Posterior cingulate gyrus (tissue), 11 donors: ENCODE results near the gene DPP6.

Experiments
- DNase-seq, 10 donors: peaks; one replicate each; pipeline versions ENCODE4 v3.0.0 to v3.0.0-alpha.2; 2020 to 2021; ENCODE audit warnings: mixed read lengths in 3 of 10
- intact Hi-C: fragments of 100-400 bp; cut with DNase I; formaldehyde crosslinking; loops from one replicate; pipeline ENCODE4 v1.15.1; 2023

The DPP6 gene

DNA sequence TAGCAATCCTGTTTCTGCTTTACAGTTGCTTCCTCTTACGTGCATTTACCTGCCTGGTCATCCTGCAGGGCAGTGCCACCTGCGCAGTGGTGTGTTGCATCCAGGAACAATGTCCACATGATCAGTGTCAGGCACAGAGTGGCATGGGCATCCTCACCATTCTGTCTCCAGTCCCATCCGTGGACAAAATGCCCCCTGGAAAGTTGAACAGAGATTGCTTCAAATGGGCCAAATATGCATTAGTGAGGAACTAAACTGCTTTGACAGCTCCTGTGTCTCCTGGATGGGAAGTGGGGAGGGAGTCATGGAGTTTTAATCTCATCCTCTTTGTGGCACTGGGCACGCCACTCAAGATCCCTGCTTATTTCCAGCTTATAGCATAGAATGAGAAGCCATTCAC is 151.8 kb downstream of the DPP6 start:
- no peak for DNase-seq
- intact Hi-C loops: no loop called here

DNA sequence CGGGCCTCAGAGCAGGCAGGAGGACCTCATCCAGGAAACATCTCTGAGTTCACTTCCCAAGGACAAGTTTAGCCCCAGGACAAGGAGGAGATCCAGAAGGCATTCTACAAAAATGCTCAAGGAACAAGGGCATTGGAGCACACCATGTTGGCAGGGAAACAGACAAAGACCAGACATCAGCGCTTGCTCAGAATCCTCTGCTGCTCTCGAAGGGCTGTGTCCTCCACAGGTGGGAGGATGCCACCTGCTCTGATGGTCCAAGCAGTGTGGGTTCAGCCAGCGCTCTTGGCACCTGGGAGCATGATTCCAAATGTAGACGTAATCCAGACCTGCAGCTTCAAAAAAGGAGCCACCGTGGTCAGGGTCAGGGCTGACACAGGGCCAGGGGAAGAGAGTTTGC is 160.7 kb downstream of the DPP6 start:
- no peak for DNase-seq
- intact Hi-C loops: no loop called here

DNA sequence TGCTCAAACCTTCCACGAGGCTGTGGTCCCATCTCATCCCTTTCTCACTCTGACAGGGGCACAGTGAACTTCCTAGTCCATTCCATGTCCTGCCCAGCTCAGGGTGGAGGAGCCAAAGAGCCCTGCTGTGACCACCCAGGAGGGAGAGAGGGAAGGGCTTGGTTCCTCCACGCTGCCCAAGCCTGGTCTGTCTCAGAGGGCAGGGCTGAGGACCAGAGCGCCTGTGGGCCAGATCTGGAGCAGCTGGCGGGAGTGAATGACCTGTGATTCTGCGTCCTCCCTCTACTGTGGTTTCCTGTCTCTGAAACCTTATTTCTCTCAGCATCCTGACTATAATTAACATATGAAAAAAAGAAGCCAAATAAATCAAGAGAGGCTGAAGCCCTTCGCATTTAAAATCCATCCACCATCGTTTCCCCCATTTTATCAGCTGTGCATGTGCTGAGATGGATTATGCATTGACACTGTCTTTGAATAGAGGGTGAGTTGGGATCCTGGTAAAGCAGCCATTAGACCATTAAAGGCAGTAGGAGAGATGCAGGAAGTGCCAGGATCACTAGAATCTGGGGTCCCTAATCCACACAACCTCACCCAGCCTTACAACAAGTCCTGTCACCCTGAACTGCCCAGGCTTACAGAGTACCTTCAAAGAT is 165.6 kb downstream of the DPP6 start:
- DNase-seq: no peak
- intact Hi-C loops: no loop called here

DNA sequence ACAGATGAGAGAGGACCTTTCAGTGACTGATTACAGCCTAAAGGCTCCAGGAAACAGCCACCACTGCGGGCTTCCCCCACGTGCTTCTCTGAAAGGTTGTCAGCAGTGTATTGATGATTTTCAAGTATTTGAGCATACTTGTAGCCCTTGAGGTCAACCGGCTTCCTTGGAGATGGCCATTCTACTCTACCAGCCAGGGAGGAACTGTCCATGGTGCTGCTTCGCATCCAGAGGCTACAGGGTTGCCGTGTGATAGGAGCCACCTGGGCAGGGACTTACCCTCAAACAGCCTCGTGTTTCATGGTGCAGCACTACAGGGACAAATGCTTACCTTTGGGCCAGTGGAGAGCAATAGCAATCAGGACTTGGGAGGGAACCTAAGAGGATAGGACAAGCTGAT is 179.5 kb downstream of the DPP6 start:
- DNase-seq: no peak
- intact Hi-C loops: no loop called here

DNA sequence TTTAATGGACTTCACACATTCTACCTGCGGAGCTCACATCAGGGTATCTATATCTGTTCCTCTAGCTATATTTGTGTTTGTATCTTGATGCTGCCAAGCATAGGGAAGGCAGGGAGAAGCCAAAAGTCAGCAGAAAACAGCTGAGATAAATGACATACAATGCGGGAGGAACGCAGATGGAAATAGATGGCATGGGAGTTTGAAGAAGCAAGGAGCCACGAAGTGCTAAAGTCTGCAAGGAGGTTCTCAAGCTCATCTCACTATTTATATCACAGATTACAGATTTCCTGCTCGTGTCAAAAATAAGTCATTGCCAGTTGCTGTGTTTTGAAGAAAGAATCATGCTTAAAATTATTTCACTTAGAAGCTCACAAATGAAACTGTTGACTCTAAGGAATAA is 180.5 kb downstream of the DPP6 start:
- DNase-seq: no peak
- intact Hi-C loops: no loop called here

DNA sequence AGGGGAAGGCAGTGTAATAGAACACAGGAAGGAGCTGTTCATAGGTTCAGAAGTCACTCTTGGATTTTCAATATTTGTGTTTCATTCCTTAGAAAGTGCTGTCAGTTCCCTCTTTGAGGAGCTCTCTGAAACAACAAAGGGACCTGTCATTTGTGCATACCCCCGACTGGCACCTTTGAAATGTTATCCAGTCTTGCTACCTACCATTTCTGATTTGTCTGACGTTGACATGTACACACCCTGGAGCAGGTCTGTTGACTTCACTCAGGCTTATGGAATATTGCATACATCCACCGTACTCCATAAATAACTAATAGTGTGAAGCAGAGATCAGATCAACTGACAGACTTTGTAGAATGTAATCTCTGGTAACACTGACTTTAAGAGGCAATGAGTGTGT is 189.8 kb downstream of the DPP6 start:
- no peak for DNase-seq
- intact Hi-C loops: no loop called here

DNA sequence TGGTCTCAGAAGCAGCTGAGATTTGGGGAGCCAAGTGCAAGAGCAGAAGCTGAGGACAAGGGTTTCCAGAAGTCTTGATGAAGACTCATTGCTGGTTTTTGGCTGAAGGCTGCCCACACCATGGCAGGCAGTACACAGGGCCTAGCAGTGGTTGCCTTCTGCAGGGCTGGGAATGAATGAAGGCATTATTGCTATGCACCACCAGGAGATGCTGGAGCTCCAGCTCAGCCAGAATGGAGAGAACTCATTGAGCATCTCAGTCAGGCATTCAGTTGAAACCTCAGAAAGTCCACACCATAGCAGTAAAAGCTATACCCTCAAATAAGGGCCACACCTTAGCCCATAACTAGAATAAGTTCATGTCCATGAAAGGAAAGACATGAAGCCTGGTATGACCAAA is 190.5 kb downstream of the DPP6 start:
- no peak for DNase-seq
- intact Hi-C loops: no loop called here

DNA sequence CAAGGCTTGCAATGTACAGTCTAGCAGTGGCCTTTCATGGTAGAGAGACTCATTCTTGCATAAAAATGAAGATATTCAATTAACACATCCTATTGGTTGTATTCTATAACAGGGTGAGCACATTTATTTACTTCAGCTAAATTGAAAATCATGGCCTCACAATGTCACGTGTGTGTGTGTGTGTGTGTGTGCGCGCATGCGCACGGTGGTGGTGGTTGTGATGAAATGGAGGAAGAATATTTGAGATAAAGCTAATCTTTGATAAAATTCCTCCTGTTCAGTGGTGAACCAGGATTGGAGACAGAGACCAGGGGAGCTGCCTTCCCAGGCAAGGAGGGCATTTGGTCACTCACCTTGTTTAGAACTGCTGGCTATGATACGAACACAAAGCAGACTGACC is 199.8 kb downstream of the DPP6 start:
- no peak for DNase-seq
- intact Hi-C loops: no loop called here

DNA sequence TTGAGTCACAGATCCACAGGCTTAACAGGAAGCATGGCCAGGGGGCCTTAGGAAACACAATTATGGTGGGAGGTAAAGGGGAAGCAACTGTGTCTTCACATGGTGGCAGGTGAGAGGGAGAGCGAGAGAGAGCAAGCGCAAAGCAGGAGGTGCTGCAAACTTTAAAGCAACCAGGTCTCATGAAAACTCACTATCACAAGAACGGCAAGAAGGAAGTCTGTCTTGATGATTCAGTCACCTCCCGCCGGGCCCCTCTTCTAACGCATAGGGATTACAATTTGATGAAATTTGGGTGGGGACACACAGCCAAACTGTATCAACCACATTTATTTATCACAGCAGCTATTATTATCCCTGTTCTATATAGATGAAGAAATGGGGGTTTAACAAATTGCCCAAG is 201.6 kb downstream of the DPP6 start:
- intact Hi-C loops: no loop called here

DNA sequence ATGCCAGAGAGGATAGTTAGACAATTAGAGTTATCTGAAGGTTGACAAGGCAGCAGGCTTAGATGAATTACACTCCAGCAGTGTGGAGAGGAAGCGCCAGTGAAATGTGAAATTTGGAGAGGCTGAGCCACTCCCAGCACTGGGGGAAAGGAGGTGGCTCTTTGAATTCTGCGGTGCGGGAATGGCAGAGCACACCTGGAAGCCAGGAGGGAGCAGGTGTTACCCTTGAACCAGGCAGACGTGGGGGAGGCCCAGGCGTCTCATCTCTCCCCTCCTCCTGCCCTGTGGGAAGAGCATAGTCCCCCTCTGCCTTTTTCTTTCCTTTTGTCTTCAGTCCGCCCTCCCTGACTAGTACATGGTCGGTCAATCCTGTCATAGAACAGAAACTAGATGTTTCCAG is 203.1 kb downstream of the DPP6 start:
- intact Hi-C loops: no loop called here
- DNase-seq: no peak

More for the DNA sequence above, 201.6 kb downstream of the DPP6 start:
- no peak for DNase-seq

DNA sequence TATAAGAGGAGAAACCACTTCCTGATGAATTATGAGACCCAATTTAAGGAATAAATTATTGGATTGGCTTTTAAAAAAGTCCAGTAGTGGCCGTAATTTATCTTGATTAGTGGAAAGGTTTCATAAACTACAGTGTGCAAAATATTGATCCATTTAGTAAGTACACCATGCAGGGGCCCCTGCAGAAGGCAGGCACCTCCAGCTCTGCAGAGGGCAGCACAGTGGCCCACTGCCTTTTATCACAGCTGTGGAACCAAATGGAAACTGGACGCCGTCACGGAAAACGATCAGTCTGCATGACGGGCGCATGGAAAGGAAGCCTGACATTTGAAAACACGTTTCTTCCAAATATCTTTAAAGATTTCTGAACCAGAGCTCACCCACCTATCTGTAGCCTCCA is 204.0 kb downstream of the DPP6 start:
- intact Hi-C loops: no loop called here

DNA sequence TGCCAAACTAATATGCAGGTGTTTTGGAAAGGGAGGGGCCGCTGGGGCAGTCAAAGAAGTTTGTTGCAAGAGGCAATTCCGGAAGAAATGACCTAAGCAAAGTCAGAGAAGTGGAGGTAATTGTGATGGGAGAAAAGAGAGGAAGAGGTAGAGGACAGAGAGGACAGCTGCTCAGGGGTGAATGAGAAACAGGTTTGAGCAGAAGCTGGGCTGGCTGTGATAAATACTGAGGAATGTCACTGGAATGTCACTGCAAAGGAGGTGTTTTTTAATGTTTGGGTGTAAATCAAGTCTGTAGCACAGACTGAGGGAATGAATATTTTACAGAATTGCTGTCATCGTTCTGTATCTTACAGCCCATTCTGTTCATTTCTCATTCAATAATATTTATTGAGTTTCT is 207.2 kb downstream of the DPP6 start:
- intact Hi-C loops: no loop called here
- no peak for DNase-seq

More for the DNA sequence above, 204.0 kb downstream of the DPP6 start:
- DNase-seq: no peak

DNA sequence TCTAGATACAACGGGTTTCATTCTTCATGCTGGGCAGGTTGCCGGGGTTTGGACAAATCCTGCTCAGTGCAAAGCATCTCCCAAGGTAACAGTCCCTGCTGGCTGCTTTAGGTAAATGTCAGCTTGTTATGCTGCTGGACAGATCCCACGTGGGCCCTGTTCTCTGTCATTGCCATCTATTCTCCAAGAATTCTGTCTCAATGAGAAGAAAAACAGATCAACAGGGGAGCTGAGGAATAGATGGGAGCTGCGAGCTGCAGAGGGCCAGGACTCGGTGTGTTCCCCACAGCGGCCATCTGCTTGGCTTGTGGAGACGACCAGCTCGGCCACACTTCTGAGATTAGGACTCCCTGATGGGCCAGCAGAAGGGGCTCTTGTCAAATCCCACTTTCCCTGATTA is 235.2 kb downstream of the DPP6 start:
- no peak for DNase-seq
- intact Hi-C loops: no loop called here

DNA sequence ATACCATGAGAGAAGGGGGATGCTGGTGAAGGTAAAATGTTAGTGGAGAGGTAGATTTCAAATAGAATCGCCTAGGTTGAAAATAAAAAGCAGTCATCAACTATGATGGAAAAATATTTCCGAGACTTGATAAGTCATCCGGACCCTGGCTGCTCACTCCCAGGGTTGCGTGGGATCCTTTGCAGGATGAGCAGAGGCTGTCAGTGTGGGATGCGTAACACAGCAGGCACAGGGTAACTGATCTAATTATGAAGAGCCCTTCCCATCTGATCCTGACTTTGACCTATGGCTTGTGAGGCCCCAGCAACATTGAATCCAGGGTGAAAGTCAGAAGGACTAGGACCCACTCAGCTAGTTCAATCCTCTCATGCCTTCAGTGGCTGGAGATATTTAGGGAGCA is 236.9 kb downstream of the DPP6 start:
- intact Hi-C loops: no loop called here
- DNase-seq: no peak

DNA sequence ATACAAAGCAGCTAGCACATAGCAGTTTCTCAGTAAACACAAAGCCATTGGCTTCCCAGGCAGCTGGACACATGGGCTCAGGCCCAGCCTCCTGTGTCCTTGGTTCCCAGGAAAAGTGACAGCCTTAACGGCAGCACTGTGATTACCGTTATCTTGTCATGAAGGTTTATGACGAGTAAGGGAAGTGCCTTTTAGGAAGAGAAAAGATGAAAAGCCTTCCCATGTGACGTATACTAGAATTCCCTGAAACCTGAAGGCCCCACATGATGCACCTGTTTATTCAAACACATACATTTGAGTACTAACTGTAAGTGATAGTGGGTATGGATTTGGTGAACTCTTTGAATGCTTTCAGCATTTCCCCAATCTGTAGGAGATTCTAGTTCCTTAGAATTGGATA is 244.2 kb downstream of the DPP6 start:
- intact Hi-C loops: no loop called here

DNA sequence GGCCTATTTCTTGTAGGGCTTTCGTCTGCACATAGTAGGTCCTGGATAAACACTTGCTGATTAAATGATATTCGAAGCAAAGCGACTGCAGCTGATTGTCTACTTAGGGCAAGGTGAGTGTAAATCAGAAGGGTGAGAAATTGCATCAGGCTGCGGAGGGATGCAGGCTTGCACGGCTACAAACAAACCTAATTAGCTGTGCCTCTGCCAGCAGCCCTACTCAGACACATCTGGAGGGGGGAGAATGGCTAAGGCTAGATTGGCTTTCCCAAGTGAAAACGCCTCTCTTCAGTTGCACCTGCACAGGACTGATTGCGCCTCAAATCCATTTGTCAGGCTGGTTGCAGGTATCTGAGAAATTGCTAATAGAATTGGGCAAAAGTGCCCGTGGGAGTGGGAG is 247.5 kb downstream of the DPP6 start:
- intact Hi-C loops: no loop called here

More for the DNA sequence above, 244.2 kb downstream of the DPP6 start:
- DNase-seq: no peak

DNA sequence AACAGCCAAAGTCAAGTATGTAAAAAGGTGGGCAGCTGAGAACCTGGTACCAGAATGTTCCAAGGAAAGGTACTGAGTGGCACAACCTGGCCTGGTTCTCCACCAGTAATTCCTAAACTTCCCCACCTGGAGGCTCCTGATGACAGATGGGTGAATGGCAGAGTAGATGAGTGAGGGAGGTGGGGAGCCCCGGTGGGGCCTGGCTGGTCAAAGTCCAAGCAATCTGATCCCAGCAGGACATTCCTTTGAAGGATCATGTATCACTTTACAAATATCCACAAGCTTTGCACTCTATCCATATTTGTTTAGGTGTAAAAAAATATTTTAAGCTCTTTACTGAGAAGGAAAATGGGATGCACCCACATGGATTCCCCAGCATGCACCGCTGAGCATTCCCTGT is 250.2 kb downstream of the DPP6 start:
- DNase-seq: no peak
- intact Hi-C loops: no loop called here

More for the DNA sequence above, 247.5 kb downstream of the DPP6 start:
- DNase-seq: no peak

DNA sequence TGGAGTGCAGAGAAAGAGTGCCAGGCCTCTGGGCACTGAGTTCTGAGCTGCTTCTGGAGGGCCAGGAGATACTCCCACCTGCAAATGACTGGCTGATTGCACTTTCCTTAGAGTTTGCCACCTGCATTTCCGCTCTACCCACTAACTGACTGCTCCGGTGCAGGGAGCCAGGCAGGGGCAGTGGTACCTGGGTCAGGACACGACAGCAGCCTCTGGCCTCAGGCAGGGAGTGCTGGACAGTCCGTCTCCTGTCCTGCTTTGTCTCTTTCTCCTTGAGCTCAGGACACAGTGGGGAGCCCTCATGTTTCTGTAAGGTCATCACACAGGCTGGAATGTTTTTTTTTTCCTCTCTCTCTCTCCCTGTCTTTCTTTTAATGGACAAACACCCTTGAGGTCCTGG is 252.0 kb downstream of the DPP6 start:
- intact Hi-C loops: no loop called here
- DNase-seq: no peak

DNA sequence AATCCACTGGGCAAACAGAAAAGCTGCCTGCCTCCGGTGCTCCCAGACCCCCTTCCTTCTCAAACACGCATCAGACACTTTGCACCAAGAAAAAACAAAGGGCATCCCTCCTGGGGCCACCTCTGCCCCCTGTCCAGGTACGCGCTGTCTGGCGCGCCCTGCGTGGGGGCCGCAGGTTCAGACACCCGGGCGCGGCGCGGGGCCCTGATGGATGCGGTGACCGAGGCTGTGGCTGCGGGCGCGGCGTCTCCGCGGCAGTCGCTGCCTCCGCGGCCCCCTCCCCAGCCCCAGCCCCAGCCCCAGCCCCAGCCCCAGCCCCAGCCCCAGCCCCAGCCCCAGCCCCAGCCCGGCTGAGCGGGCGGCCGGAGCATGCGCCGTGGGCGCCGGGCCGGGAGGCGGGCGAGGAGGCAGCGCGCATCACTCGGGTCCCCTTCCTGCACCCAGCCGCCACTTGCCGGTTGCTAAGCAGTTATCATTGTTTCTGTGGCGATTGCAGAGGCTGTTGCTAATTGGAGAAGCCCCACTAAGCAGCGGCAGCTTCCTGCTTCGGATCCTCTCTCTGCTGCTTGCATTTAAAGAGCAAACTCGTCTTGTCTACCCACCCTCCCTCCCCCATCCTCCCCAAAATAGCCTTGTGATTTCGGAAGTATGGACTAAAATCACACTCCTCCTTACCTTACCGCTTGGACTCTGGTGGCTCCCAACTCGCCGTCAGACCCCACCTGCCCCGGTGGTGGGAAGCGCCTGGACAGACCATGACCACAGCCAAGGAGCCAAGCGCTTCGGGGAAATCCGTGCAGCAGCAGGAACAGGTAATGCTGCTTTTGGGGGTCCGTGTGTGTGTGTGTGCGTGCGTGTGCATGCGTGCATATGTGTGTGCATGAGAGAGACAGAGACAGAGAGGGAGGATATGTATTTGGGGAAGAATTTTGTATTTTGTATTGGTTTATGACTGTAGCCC is 252.8 kb downstream of the DPP6 start:
- DNase-seq: peak; percentile 36 to 94 (median 61)
- intact Hi-C loops: no loop called here

DNA sequence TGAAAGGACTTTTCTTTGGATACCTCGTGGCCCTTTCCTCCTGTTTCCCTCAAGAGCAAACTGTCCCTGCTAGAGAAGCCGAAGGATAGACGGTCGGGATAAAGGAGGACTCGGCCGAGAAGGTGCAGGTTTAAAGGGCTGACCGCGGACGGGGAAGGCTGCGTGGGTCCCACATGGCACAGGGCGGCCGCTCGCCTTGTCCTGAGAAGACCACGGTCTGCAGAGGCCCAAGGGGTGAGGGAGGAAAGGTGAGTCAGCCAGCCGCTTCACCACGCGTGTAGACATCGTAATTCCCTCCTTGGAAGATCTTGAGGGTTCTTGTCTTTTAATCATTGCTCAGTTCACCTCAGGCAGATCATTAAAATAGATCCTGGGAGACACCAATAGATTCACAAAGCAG is 253.8 kb downstream of the DPP6 start:
- intact Hi-C loops: no loop called here
- DNase-seq: no peak

DNA sequence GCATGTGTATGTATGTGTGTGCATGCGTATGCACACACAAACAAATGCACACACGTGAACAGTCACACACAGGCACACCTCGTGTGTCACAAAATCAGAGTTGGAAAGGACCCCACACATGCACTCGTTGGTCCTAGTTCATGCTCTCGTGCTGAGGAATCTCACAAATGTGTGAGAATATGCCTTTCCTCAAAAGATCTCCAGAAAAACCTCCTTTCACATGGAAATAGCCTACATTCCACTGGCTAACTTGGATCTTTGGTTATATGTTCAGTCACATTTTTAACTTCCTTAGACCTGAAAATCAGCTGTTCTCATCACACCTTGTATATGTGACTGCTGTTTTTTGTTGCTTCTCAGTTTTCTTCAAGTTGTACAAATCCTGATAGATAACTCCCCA is 256.7 kb downstream of the DPP6 start:
- DNase-seq: no peak
- intact Hi-C loops: no loop called here

DNA sequence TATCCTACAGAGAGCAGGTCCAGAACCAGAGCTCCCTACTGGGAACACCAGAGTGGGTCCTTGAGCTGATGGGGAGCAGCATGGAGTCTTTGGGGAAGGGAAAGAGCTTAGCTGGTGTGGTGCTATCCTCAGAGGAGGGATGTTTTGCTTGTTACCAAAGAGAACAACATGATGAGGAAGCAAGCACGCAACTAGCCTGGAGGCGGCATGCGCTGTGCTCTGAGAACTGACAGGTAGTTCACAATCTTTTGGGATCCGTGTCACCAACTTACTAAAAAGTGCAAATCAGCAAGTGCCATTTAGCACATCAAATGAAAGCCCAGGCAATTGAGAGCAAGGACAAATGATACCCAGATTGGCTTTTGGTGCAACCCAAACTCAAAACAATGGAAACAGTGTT is 257.9 kb downstream of the DPP6 start:
- peak in 1 of 10 donors; percentile 46 for DNase-seq
- intact Hi-C loops: no loop called here
